HFFc6 (cell line): Measurements from ENCODE around the gene TFB1M. TPM values are rescaled to one million over a fixed set of nuclear protein-coding genes. Genes with fewer than 3 reads are reported as not detected.

Experiments
- DNase-seq: peaks from one replicate; pipeline ENCODE4 v3.0.0-alpha.2; 2018
- H3K27ac Mint-ChIP-seq: 2 replicates; pipeline ENCODE4 v1.8.0; 2020; ENCODE audit warnings: mild to moderate bottlenecking, mixed read lengths
- H3K27me3 Mint-ChIP-seq: 2 replicates; pipeline ENCODE4 v1.8.0; 2021; ENCODE audit warnings: mild to moderate bottlenecking, moderate library complexity, mixed read lengths; ENCODE audit not compliant: insufficient read depth
- H3K36me3 Mint-ChIP-seq: 2 replicates; pipeline ENCODE4 v1.8.0; 2021; ENCODE audit warnings: low read depth, mixed read lengths
- H3K4me1 Mint-ChIP-seq: 2 replicates; pipeline ENCODE4 v1.8.0; 2020; ENCODE audit warnings: low read depth, mixed read lengths
- H3K4me3 Mint-ChIP-seq: 2 replicates; pipeline ENCODE4 v1.8.0; 2020; ENCODE audit warnings: mild to moderate bottlenecking, moderate library complexity, mixed read lengths
- H3K9me3 Mint-ChIP-seq: 2 replicates; pipeline ENCODE4 v1.8.0; 2020; ENCODE audit warnings: mild to moderate bottlenecking, mixed read lengths
- CTCF ChIP-seq: fragments of 200-600 bp; sonication (generic); IDR thresholded peaks from 2 replicates; pipeline ENCODE4 v1.5.0; 2021; ENCODE audit warnings: antibody characterized with exemption, mild to moderate bottlenecking
- total RNA-seq, 6 experiments: library from RNA; stranded (reverse); fragmentation: NEBNext Ultra II Directional; extraction: Animal tissue kit (Norgen Biotek cat#: 25700); gene quantifications; 2 replicates in 1 of 6; 3 replicates in 5 of 6; pipeline ENCODE4 v1.2.3, GENCODE V29; 2021

Gene TFB1M
- total RNA-seq, 6 experiments from 2014 or later, result 16.7 to 23.0 (median 21.7) TPM

- TF ChIP-seq CTCF, result no peak
- no peaks in the 10 kb centered on the region for H3K9me3 Mint-ChIP-seq
- no peaks in the 10 kb centered on the region for H3K36me3 Mint-ChIP-seq
- H3K27ac Mint-ChIP-seq, result no peak overlapping the region
- H3K4me1 Mint-ChIP-seq, result peaks cover 19% of the 10 kb centered on the region
- no peak for DNase-seq
- no peaks in the 10 kb centered on the region; the same call in 1 of the 2 replicates for H3K27me3 Mint-ChIP-seq
- no peak overlapping the region for H3K4me3 Mint-ChIP-seq
These were observed 5.6 kb upstream of the TFB1M start for GRCh38 chr6:155319902-155320301.

- Mint-ChIP-seq H3K27ac (no peak overlapping the region), H3K4me3 (no peak overlapping the region), H3K27me3 (no peaks in the 10 kb centered on the region; the same call in 1 of the 2 replicates), H3K36me3 (peaks cover 6% of the 10 kb centered on the region; the same call in 1 of the 2 replicates), H3K4me1 (peaks cover 35% of the 10 kb centered on the region), H3K9me3 (no peaks in the 10 kb centered on the region)
- DNase-seq, result no peak
- peak; percentile 68 for TF ChIP-seq CTCF
These were observed 2.9 kb upstream of the TFB1M start for GRCh38 chr6:155317186-155317585.

GRCh38 chr6:155316419-155316818 is 2.1 kb upstream of the TFB1M start:
- Mint-ChIP-seq H3K36me3 (peaks cover 14% of the 10 kb centered on the region; the same call in 1 of the 2 replicates), H3K9me3 (no peaks in the 10 kb centered on the region), H3K4me3 (peak overlapping the region; percentile 46), H3K27me3 (no peaks in the 10 kb centered on the region; the same call in 1 of the 2 replicates), H3K27ac (peak overlapping the region; percentile 54), H3K4me1 (peaks cover 43% of the 10 kb centered on the region)
- no peak for TF ChIP-seq CTCF
- DNase-seq, result no peak

- DNase-seq, result no peak
- H3K27ac Mint-ChIP-seq, result peak overlapping the region; percentile 97
These were observed 1.2 kb upstream of the TFB1M start for GRCh38 chr6:155315516-155315871.

GRCh38 chr6:155314773-155315515 is 660 bp upstream of the TFB1M start:
- H3K4me3 Mint-ChIP-seq, result peak overlapping the region; percentile 98
- H3K4me1 Mint-ChIP-seq, result peaks cover 57% of the 10 kb centered on the region
- peak overlapping the region; percentile 97 for H3K27ac Mint-ChIP-seq
- TF ChIP-seq CTCF, result no peak
- no peaks in the 10 kb centered on the region for H3K9me3 Mint-ChIP-seq
- peak; percentile 92 for DNase-seq
- H3K36me3 Mint-ChIP-seq, result peaks cover 21% of the 10 kb centered on the region
- no peaks in the 10 kb centered on the region for H3K27me3 Mint-ChIP-seq

More at GRCh38 chr6:155315516-155315871, 1.2 kb upstream of the TFB1M start:
- TF ChIP-seq CTCF, result no peak
- Mint-ChIP-seq H3K4me3 (peak overlapping the region; percentile 98), H3K9me3 (no peaks in the 10 kb centered on the region), H3K4me1 (peaks cover 52% of the 10 kb centered on the region), H3K36me3 (peaks cover 17% of the 10 kb centered on the region), H3K27me3 (no peaks in the 10 kb centered on the region)
